GM18907 (cell line): ENCODE data around the gene MPZL1.

Experiments
- ATAC-seq: cut with Tn5 transposase; IDR thresholded peaks from one replicate; pipeline ENCODE4 v1.9.1; 2021; ENCODE audit warnings: mild to moderate bottlenecking, moderate library complexity; ENCODE audit not compliant: unreplicated experiment

MPZL1 gene

DNA sequence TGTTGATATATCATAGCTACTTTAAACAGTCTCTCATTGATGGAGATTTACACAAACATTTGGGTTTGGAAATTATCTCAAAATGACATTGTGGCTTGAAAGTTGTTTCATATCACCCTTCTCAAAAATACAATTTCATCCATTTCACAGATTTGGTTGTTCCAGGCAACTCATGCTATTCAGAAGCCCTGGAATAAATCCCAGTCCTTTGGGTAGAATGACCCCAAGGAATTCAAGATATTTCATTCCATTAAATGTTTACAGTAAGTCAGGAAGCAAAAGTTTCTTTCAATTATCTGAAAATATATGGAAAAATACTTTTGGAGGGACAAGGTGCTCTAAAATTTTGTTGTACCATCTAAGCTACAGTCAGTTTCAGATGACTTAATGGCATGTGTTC, 27.1 kb downstream of the MPZL1 start:
- no peak for ATAC-seq

DNA sequence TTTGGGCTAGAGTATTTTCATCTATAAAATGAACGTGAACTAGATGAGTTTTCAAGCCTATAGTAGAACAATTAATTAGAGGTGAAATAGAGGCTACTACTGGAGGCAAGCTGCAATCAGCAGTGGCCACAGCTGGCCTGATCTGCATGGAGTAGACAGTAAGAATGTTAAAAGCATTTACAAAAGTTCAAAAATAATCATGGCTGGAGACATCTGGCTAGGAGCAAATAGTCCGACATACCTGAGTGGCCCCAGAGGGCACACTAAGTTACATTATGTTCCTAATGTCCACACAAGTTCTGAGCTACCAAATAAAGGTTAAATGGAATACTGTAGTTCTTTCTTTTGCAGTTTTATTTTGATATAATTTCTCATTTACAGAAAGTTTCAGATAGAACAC, 28.0 kb downstream of the MPZL1 start:
- ATAC-seq, result no peak

DNA sequence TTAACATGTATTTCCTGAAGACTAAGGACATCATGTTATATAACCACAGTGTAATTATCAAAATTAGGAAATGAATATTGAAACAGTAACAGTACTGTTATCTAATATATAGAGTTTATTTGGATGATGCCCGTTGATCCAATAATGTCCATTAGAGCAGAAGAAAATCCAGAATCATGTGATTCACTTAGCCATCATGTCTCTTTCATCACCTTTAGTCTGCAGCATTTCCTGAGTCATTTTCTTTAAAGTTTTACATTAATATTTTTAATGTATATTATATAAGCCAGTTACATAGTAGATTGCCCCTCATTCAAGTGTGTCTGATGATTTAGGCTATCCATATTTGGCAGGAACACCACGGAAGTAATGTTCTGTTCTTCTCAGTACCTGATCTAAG, 28.9 kb downstream of the MPZL1 start:
- ATAC-seq, result no peak

DNA sequence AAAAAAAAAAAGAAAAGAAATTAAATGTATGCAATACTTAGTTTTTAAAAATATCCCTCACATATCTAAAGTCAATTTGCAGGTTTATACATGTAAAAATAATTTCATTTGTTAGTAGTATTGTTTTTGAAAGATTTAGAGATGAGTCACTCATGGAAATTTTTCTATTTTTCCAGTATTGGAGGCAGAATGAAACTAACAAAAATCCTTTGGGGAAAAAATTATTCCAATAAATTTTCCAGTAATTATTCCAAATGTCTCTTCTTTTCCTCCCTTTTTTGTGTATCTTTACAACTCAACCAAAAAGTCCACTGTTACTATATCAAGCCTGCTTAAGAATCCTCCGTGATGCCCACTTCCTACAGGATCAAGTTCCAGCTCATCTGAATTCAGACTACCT, 29.9 kb downstream of the MPZL1 start:
- no peak for ATAC-seq

DNA sequence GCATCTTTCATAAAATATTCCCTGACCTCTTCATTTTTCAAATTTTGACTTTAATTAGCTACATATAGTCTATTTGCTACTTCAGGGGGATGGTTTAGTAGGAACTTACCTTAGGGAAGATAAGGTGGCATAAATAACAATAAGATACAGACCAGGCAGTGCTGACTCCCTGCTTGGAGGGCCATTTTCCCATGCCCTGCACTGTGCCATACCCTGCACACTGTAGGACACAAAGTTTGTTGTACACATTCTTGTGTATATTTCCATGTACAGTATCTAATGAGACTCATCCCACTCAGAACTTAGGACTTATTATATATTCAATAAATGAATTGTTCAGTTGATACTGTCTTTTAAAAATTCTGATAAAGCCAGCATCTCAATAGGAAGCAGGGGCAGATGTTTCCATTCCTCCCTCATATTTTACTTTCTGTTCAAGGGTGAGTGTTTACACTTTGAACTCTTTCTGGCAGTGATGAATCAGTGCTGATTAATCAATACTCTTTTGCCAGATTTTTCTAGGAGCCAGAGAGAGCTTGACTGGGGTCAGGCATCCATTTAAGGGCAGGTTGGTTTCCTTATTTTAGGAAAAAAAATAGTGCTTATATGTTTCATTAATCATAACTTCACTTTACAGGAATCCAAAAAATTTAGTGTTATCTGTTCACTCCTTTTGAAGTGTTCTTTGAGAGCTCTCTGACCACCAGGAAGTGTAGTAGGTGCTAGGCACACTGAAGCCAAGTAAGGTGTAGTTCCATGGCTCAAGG, 30.6 kb downstream of the MPZL1 start:
- no peak for ATAC-seq

DNA sequence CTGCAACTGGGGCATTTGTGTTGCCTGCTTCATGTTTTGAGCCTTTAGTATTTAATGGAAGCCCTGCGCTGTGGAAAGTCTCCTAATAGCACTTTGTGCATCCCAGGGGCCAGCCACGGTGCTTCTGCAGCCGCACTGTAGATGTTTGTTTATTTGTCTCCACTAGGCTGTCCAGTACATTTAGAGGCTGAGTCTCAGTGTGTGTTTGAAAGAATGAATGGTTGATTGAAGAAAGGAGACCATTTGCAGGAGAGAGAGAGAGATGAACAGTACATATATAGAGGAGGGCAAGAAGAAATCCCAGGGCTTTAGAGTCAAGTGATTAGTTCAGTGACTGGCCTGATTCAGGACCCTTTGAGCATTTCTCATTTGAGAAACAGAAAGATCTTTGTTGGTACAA, 33.9 kb downstream of the MPZL1 start:
- ATAC-seq, result no peak

DNA sequence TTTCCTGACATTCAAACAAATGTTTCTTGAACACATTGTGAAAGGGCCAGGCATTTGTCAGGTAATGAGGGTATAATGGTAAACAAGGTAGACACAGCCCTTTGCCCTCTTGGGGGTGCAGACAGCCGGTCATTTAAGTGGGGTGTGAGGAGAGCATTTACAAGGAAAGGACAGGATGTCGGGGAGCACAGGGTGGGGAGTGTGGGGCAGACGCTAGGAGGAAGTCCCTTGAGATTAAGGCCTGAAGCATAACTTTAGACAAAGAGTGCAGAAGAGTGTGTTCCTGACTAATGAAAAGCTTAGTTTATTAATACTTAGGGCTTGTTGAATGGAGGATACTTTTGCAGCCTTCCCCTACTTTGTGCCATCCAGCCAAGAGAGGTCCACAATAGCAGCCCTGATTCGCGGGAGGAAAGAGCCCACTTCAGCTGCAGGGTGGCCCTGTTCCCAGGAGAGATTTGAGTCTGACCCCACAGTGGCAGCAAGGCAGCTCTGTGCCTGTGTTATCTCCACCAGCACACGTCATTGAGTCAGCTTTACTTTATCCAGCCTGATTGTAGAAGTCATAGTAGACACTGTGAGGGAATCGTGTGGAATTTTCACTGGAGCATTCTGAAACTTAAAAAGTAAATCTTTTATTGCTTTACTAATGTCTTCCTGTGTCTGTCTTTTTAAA, 35.1 kb downstream of the MPZL1 start:
- ATAC-seq, result no peak

DNA sequence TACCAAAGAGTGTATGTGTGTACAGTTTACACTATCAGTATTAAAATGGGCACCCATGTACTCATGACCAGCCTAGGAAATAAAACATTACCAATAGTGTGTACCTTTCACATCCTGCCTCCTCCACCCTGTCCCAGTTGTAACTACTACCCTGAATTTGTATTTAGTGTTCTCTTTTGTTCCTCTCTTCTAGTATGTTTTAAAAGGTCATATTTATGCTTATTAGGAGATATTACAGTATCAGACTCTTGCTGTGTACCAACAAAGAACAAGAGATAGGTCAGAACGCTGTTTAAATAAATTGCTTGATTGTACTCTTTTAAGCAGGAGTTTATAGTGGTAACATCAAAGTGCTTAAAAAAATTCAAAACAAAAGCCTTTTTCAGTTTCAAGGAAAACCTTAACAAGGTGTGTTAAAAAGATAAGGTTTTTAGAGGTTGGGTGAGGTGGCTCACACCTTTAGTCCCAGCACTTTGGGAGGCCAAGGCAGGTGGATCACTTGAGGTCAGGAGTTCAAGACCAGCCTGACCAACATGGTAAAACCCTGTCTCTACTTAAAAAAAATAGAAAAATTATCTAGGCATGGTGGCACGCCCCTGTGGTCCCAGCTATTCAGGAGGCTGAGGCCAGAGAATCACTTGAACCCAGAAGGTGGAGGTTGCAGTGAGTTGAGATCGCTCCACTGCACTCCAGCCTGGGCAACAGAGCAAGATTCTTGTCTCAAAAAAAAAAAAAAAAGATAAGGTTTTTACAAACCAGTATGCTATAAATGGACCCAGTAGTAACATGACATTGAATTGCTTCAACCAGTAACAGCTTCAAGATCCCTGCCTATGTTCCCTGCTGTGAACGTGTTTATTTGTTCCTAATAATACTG, 35.9 kb downstream of the MPZL1 start:
- ATAC-seq, result no peak

DNA sequence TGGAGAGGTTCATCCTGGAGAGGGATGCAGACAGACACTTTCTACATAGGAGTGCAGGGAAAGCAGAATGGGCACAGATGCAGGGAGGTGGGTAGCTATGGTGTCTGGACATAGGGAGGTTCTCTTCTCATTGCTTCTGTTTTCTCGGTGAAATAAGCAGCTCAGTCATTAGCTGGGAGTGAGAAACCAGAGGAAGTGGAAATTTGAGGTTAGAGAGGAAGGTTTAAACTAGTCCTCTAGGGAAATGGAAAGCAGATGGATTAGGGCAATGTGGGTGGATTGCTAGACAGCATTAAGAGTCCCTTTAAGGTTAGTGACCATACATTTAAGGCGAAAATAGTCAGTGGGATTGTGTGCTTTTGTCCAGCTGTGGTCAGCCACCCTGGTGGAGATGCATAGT, 39.6 kb downstream of the MPZL1 start:
- no peak for ATAC-seq

DNA sequence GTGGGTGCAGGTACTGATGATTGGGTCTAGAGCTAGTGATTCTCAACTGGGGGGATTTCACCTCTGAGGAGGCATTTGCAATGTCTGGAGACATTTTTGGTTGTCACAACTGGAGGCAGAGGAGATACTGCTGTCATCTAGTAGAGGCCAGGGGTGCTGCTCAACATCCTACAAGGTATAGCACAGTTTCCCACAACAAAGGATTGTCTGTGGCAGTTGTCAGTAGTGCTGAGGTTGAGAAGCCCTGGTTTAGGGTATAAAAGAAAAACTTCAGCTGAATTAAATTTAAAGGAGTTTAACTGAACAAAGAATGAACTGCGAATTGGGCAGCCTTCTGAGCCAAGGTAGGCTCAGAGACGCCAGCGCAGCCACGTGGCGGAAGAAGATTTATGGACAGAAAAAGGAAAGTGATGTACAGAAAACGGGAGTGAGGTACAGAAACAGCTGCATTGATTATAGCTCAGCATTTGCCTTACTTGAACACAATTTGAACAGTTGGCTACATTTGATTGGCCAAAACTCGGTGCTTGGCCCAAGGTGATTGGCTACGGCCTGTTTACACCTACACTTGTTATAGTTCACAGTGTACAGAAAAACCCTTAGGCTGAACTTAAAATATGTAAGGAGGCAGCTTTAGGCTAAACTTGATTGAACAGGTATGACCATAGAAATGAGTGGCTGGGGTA, 40.4 kb downstream of the MPZL1 start:
- no peak for ATAC-seq

DNA sequence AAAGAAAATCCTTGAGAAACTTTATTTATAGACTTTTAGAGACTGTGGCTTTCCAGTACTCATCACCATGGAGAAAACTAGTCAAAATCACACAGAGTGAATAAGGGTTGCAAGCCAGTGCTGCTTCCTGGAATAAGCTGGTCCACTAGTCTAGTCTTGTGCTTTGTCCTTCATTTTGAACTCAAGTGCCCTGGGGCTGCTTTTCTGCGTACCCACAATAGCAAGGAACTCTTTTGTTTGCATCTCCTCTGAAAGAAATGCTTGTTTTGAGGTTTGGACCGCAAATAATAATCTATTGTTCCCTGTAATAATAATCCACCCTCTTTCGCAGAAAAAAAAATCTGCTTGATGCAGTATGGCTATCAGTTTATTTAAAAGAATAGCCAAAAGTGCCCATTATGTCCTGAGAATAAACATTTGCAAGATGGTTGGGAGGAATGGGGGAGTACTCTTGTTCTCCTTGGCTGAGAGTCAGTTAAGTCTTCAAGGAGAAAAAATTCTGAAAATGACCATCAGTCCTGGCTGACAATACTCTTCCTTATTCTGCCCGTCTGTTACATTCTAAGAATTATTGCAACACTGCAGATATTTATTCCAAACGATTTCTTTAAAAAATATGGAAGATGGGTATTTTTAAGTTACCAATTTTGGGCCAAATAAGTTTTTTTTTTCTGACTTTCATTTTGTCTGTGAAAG, 41.9 kb downstream of the MPZL1 start:
- ATAC-seq, result no peak

DNA sequence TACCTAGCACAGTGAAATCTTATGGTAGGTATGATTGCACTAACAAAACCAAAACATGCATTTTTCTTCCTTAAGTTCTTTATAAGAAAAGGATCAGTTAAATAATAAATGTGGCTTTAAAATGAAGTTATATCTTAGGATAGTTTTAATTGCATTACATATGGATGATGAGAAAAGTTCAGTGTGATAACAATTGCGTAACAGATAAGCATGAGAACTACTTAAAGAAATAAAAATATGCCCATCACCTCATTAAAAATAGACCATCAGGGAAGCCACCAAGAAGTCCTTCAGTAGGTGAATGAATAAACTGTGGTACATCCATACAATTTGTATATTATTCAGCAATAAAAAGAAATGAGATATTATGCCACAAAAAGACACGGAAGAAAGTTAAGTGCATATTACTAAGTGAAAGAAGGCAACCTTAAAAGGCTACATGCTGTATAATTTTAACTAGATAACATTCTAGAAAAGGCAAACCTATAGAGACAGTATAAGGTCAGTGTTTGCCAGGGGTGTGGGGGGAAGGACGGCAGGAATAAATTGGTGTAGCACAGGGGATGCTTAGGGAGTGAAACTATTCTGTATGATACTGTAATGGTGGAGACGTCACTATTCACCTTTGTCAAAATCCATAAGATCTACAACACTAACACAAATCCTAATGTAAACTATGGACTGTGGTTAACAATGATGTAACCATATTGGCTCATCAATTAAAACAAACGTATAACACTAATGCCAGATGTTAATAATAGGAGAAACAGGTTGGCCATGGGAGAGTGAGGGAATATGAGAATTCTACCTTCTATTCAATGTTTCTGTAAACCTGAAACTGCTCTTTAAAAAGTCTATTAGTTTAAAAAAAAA, 42.9 kb downstream of the MPZL1 start:
- ATAC-seq, result no peak

DNA sequence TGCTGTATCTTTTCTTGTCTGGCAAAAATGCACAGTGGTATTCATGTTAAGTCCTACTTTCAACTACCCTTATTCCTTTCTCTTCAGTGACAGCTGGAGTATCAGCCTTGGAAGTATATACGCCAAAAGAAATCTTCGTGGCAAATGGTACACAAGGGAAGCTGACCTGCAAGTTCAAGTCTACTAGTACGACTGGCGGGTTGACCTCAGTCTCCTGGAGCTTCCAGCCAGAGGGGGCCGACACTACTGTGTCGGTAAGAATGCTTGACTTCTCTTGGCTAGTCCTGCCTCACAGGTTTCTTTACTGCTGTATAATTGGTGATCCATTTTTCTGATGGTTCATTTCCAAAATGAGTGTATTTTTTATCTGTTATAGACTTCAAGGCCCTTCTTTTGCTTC, 43.7 kb downstream of the MPZL1 start:
- no peak for ATAC-seq

DNA sequence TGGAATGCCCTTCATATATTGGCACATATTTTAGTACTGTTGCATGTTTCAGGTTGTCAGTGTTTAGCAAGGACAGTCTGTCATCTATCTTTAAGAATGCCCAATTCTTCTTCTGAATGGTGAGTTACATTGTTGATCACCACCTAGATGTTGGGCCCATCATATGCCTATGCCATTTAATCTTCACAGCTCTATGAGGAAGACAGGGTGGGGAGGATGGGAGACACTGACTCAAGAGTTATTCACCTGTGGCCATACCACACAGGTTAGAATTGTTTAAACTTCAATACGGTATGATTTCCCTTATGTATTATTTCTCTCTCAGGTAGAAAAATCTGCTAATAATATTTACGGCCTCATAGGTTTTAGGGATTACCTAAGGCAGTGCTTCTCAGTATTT, 44.8 kb downstream of the MPZL1 start:
- ATAC-seq, result no peak

DNA sequence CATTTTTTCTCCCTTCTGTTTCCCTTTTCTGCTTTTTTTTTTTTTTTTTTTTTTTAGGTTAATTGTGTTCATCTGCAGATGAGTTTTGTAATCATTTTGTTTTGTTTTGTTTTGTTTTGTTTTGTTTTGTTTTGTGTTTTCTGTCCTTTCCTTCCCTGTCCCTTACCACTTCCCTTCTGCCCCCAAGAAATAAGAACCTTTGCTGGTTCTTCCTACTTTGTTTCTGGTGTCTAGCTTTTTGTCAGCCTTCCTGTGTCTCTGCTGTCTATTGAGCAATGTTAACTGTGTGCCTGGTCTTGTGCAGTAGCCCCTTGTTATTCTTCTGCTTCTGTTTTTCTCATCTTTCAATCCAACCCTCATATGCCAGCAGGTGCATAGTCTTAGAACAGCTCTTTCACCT, 46.0 kb downstream of the MPZL1 start:
- ATAC-seq, result no peak

DNA sequence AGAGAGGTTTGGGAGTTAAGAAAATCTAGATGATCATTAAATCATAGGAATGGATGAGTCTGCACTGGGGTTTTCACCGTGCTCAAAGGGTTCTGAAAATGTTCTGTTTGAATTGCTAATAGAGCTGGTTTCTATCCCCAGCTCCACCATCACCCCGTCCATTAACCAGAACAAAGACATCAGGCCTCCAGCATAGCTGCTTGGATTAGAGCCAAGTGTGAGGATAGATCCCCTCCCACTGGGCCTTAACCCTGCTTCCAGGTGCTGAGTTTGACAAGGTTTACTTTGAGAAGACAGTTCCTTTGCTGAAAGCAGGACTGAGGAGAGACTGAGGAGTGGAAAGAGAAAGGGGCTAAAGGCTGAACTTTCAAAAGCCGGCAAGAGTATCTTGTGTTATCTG, 48.3 kb downstream of the MPZL1 start:
- no peak for ATAC-seq

DNA sequence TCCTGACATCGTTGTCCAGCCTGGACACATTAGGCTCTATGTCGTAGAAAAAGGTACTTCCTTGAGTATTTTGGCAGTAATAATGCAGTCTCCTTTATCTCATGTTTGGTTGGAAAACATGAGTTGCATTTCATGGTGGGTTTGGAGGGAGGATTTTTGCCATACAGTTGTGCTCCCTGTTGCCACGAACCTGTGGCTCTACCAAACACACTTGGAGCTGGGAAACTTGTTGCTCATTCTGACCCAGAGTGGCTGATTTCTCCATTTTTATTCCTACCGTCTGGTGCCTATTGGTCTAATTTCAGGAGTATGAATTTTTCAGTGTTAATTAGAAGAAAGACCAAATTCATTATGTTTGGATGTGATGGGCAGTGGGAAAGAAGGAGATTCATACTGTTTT, 50.7 kb downstream of the MPZL1 start:
- ATAC-seq, result no peak

DNA sequence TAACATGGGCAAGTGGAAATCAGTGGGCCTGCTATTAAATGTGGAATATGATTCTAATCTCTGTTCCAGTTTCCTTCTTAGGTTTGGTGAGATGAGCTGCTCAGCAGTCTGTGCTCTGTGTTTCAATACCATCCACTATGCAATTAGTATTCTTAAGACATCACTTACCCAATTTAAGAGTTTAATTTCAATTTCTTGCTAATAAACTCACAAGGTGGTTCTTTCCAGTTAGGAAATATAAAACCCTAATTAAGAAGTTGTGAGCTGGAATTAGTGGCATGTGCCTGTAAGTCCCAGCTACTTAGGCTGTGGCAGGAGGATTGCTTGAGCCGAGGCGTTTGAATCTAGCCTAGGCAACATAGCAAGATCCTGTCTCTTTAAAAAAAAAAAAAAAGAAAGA, 51.7 kb downstream of the MPZL1 start:
- ATAC-seq, result no peak

DNA sequence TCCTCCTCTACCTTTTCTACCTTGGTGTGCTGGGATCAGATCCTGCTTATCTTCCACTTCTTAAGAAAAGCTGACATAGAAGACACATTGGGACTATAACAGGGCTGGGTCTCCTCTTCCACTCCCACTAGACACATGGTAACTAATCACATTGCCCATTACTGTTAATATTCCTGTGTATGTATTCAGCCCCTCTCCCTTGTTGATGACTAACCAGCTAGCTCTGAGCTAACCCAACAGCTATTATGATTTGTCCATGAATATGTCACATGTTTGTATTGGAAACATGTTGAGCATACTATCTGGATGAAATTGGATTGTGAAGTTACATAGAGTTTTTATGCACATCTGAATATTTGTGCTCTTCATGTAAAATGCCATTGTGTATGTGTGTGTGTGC, 52.9 kb downstream of the MPZL1 start:
- no peak for ATAC-seq

DNA sequence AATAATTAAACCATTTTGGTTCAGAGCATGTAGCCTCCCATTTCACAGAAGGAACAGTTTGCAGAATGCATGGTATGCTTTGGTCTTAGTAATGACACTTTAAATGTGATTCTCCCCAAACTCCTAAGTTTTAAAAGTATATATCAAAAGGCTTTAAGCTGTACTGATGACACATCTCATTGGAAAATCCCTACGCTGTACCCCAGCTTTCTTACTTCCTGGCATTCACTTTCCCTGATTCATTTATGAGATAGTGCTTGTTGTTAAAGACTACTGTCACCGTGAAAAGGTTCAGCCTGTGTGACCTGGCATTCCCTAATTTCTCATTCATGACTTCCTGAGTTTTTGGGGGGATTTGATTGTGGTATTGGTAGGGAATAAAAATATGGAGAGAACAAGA, 53.4 kb downstream of the MPZL1 start:
- ATAC-seq, result no peak
